Activated CD4-positive, alpha-beta T cell treated with anti-CD3 and anti-CD28 coated beads, Interleukin-2, Interleukin-6, amounts not matched to agents 100 ng/mL and 50 ng/mL, durations not matched to agents 16 hours and 8 hours (primary cell): ENCODE data around the gene TRAP1.
"Not testable (repeated sequence)": the region's sequence is repeated elsewhere in the genome, so short reads cannot be mapped to it uniquely, and the experiment has no call there.

Source experiments
- DNase-seq: peaks from one replicate; pipeline ENCODE4 v3.0.0-alpha.2; 2020

TRAP1 gene

GRCh38 chr16:3670711-3671110 lies 46.6 kb downstream of the TRAP1 start:
- no peak for DNase-seq

- DNase-seq = no peak
These were observed 48.2 kb downstream of the TRAP1 start for GRCh38 chr16:3669082-3669481.

- DNase-seq = no peak
These were observed 48.7 kb downstream of the TRAP1 start for GRCh38 chr16:3668626-3669025.

- no peak for DNase-seq
These were observed 51.8 kb downstream of the TRAP1 start for GRCh38 chr16:3665508-3665907.

GRCh38 chr16:3664187-3664896 lies 53.0 kb downstream of the TRAP1 start:
- DNase-seq = no peak

- DNase-seq = no peak
These were observed 54.7 kb downstream of the TRAP1 start for GRCh38 chr16:3662601-3663000.

- no peak for DNase-seq
These were observed 55.4 kb downstream of the TRAP1 start for GRCh38 chr16:3661922-3662321.

- DNase-seq = no peak
These were observed 56.0 kb downstream of the TRAP1 start for GRCh38 chr16:3661311-3661710.

- no peak for DNase-seq
These were observed 58.1 kb downstream of the TRAP1 start for GRCh38 chr16:3659251-3659650.

- DNase-seq = no peak
These were observed 60.5 kb downstream of the TRAP1 start for GRCh38 chr16:3656491-3657468.

GRCh38 chr16:3656160-3656490 lies 61.2 kb downstream of the TRAP1 start:
- not testable (repeated sequence) for DNase-seq

GRCh38 chr16:3655396-3656159 lies 61.7 kb downstream of the TRAP1 start:
- no peak for DNase-seq

- DNase-seq = no peak
These were observed 62.3 kb downstream of the TRAP1 start for GRCh38 chr16:3655030-3655395.

- DNase-seq = peak; percentile 72
These were observed 62.9 kb downstream of the TRAP1 start, which contains the start of gene DNASE1 for GRCh38 chr16:3654249-3654991. TSS of gene DNASE1 (plus strand) at chr16:3654691. CDS start at chr16:3655374, 683 bp downstream.

- DNase-seq = no peak
These were observed 64.7 kb downstream of the TRAP1 start for GRCh38 chr16:3652373-3653195.

GRCh38 chr16:3651461-3652372 lies 65.6 kb downstream of the TRAP1 start:
- DNase-seq = no peak

- no peak for DNase-seq
These were observed 66.6 kb downstream of the TRAP1 start for GRCh38 chr16:3650631-3651265.

- DNase-seq = no peak
These were observed 70.9 kb downstream of the TRAP1 start for GRCh38 chr16:3646348-3646920.

- DNase-seq = no peak
These were observed 71.6 kb downstream of the TRAP1 start for GRCh38 chr16:3645504-3646347.
